Left hindlimb (tissue), 1 donor: Measurements from ENCODE around the gene PHF21A.
"Not testable (repeated sequence)": the region's sequence is repeated elsewhere in the genome, so short reads cannot be mapped to it uniquely, and the experiment has no call there.

Source experiments
- DNase-seq: peaks from one replicate; pipeline ENCODE4 v3.0.0-alpha.2; 2018

Gene PHF21A

DNA sequence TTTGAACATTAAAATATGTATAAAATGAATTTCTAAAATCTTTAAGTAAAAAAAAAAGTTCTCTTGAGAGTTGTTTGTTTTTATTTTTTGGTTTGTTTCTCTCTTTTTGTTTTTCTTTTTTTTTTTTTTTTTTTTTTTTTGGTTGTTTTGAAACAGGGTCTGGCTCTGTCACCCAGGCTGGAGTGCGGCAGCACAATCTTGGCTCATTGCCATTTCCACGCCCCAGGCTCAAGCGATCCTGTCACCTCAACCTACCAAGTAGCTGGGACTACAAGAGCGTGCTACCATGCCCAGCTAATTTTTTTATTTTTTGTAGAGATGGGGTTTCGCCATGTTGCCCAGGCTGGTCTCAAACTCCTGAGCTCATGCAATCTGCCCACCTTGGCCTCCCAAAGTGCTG is 139.4 kb downstream of the PHF21A start:
- DNase-seq = not testable (repeated sequence)

DNA sequence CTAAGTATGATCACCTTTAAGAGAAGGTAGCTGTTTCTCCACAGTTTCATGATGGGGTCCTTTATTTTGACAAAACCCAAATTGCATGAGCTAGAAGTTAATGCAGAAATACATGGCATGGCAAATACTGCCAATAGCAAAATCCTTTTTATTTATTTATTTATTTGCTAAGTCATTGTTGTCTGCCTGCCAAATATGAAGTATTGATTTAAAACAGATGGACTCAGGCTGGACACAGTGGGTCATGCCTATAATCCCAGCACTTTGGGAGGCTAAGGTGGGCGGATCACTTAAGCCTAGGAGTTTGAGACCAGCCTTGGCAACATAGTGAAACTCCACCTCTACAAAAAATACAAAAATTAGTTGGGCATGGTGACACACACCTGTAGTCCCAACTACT is 146.4 kb downstream of the PHF21A start:
- DNase-seq = no peak

DNA sequence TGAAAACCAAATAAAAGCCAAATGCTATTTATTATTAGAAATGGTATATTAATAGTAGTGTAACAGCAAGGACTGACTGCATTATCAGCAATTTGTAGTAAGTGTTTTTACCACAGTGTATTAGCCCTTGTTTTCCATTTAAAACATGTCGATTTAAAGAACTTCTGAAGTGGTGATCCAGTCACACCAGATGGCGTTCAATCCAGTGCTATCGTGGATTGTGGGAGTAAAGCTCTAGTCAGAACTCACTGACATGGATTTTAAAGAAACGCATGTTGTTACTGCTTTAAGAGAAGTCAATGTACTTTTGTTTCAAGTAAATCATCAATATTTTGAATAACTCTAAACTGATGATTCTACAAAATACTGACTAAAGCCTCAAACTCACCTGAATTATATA is 147.7 kb downstream of the PHF21A start:
- no peak for DNase-seq

DNA sequence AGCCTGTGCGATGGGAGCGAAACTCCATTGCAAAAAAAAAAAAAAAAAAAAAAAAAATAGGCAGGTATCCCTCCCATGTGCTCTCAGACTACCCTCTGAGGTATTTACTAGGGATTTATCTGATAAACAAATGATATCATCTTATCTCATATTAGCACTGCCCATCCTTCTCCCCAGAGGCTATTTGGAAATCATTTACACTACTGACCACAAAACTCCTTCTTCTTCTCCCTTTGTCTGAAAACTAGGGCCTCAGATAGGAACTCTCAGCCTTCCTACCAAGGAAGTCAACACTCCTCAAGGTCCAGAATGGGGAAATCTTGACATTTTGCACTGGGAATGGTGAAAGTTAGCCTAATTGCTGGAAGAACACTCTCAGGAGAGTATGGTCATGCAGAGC is 152.4 kb downstream of the PHF21A start:
- DNase-seq = no peak

DNA sequence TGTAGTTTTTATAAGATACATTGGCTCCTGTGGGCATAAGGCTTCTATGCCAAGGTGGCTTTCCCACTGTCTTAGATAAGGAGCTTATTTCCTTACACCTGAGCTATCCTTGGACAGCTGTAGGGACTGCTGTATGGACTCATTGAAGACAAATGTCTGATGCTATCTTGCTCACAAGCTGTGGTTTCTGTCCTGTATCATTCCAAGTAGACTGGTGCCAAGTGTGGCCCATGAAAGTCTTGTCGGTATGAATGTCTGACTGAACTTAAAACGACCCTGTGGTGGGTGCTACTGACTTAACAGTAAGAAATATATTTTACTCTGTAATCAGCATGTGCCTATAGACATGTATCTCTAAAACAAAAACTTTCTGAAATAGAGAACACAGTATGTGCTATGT is 153.7 kb downstream of the PHF21A start:
- DNase-seq = no peak

DNA sequence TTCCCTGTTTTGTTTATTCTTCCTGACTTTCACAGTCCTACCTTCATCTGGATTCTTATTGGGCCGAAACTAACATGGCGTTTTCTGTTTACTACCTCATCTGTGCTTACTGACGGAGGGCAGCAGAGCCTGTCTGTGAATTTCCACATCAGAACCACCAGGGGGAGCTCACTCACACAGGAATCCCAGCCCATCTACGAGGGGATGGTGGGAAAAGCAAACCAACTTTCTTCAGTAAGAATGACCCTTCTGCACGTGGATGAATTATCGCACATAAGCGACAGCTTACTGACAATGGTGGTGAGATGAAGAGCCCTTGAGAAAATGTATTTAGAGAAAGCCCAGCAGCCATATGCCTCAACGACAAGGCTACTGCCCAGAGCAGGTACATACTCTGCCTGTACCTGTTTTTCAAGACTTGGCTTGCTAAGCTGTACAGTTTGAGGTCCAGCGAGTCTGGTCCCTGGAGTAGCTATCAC is 156.3 kb downstream of the PHF21A start:
- DNase-seq = peak; percentile 78

DNA sequence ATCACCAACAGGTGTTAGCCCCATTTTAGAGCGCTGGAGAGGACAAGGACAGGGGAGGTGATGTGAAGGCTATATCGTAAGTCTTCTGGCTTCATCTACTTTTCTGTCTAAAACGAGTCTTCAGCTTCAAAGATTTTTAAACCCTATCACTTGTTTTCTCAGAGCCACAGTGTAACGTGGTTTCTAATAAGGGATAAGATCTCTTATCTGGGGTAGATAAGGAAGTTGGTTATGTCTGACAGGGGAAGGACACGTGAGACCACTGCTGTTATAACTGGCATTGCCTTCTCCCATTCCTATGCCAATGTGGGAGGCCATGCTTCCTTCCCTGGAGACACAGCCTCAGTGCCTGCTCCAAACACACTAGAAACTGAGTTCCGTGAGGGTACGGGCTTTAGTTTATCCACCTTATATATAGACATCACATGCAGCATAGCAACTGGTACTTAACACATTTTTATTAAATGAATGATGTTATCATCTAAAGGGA is 159.5 kb downstream of the PHF21A start:
- no peak for DNase-seq

DNA sequence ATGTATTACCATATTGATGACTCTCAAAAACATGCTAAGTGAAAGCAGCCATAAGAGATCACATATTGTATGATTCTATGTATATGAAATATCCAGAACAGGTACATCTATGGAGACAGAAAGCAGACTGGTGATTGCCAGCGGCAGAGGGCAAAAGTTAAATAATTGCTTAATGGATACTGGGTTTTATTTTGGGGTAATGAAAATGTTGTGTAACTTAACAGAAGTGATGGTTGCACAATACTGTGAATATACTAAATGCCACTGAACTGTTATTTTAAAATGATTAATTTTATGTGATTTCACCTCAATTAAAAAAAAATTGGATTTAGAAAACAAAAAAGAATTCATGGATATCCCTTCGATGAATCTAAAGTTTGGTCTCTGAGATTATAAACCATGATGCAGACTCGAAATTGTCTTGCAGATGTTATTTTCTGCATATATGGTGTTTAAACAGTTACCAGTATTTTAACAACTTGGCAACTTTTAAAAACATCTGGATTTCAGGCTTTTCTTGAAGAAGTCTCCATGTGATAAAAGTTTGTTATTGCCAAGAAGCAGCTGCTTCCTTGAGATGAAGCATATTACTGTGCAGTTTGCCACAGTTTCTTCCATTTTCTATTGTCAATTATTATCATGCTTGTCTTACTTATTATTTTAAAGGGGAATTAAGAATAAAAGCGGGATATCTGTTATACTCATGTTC is 160.7 kb downstream of the PHF21A start:
- no peak for DNase-seq

DNA sequence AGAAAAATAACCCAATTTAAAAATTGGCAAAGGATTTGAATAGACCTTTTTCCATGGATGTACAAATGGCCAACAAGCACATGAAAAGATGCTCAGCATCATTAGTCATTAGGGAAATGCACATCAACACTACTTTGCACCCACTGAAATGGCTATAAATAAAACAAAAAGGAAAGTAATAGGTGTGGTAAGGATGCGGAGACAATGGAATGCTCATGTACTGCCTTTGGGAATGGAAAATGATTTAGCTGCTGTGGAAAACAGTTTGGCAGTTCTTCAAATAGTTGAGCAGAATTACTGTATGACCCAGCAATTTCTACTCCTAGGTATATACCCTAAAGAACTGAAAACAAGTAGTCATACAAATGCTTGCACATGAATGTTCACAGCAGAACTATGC is 161.4 kb downstream of the PHF21A start:
- DNase-seq = no peak

DNA sequence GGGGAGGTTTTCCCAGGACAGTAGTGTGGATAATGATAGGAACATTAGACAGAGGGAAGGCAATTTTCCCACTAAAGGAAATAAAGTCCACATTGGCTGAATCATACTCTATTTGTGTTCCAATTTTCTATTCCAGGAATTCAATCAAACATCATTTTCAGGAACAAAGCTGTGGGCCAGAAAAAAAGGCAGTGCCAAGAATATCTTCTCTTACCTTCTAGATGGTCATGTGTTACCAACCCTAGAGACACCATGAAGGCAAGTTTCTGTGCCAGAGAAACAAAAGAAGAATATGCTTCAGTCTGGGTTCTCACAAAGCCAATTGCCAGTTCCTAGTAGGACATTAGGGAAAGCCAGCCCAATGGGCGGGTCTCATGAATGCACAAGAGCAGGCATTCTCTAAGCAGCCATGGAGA is 171.3 kb downstream of the PHF21A start:
- no peak for DNase-seq

DNA sequence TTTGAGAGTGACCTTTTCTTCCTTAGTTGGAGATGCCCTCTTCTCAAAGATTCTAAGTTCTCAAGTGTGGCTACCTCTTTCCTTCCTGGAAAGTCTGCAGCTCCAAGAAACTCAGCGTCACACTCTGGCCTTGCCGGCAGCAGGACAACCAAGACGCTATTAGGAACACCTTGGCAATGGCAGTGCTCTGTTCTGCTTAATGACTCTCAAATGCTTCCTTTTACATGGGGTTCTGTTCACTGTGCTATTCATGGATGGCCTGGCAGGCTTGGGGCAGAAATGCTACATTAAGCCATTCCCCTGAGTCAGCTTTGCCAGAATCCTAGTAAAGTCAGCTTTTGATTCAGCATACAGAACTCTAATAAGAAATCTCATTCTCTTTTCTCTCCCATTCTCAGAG is 172.9 kb downstream of the PHF21A start:
- no peak for DNase-seq

DNA sequence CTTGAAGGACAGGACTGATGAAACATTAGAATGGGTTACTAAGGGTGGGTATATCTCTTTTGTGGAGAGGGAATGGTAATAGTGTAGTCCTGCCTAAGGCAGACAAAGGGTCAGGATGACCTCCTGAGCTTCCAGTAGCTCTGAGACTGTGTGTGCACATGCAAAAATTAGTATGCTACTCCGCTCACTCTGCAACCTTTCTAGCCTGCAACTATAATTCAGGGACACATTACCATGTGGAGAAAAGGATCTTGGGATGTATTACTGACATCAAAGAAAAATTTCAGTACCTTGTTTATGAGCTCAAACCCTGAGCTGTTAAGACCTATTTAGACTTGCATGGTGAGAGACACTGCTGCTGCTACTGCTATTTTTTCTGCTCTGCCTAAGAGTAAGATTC is 173.4 kb downstream of the PHF21A start:
- DNase-seq = no peak

DNA sequence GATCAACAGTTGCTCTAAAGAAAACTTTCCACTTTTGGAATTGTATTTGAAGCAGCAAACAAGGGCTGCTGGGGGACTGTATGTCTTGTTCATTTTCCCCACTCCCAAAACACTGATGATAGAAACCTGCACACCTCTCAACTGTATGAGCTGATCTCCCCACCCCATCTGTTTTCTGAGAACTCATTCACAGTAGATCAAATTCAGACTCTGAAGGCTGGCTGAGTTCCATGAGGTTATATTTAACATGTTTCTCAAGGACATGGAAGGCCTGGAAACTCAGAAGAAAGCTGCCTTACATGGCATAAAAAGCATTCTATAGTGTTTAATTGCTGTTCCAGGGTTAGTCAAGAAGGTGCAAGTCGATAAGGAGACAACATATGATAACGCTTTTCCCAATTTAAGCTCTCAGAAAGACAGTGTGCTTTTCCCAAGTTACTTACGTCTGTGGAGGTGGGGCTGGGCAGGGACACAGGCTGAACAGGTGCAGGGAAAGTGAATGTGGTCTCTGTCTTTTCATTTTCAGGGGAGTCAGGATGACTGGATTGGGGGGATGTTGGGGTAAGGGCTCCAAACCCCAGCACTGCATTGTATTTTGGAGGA is 175.8 kb downstream of the PHF21A start:
- DNase-seq = no peak

DNA sequence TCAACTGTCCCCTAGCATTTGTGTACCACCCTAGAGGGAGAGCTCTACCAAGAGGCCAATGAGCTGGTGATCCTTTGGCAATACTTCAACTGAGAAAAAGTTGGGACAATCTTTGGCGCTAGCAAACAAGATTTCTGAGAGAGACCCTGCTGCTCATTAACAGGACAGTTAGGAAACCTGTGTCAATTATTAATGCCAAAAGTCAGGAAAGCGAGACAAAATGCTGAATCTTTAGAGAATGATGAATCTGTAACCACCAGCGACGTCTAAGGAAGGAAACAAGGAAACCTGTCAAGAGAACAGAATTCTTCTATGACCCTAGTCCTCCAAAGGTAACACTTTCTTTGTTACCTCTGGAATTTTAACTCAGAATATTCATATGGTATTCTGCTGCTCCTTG is 178.9 kb downstream of the PHF21A start:
- no peak for DNase-seq

DNA sequence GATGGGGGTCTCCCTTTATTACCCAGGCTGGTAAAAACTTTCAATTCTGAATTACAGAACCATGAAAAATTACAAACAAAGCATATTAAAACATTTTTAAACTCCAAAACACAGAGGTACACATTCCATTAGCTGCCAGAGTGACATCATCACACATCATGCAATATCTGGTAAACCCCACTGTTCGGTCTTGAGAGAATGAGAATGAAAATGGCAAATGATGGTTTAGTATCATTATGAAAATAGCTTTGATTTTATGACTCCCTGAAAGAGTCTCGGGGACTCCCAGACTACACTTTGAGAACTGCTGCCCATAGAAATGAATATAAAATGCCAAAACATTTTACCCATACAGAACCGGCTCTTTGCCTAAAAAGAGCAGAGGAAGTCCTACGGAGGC is 180.0 kb downstream of the PHF21A start:
- no peak for DNase-seq

DNA sequence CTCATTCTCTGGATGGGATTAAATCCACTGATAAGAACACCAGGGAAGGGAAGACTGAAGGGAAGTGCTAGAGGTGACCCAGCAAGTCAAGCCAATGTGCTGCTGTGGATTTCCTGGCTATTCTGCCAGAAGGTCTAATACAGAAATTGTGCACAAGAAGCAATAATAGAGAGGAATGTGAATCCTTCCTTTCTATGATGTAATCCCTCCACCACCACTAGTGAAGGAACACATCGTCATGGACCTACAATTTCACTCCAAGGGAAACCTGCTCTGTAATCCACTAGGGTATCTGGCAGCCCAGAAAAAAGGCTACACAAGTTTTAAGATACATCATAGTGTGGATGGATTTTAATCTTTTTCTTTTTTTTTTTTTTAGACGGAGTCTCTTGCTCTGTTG is 181.4 kb downstream of the PHF21A start:
- DNase-seq = no peak

DNA sequence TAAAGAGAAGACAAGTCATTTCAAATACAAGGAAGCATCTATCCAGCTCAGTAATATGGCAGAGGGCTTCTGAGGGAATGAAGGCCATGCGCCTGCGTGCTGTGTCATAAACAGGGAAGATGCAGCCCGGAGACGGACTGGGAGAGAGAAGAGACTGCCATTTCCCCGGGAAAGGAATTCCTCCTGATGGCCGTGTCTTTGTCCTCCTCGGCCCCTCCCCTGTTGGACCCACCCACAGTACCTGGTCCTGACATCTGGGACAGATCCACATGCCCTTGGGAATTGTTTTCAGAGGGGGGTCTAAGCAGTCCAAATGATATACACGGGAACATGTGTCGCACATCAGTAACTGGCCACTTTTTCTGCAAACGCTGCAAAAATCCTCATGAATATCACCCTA is 183.3 kb downstream of the PHF21A start:
- DNase-seq = no peak

DNA sequence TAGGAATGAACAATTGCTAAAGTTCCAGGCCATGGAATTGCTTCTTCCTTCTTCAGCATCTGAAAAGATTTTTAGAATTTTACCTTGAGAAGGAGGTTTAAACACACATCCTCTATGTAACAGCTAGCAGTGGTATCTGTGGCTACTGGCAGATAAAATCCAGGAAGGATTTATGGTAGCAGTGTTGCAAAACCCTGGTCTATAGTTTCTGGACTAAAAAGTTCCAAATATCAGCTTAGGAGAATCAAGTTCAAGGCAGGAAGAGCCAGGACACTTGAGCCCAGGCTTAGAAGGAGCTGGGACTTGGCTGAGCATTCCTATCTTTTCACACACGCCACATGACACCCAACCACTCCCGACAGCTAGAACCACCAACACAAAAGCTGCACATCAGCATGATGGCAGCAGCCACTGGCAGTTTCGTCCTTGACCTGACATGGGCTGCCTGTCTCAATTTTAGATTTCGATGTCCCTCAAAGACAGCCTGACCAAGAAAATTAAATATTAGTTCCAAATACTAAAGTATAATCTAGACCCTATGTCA is 184.7 kb downstream of the PHF21A start:
- DNase-seq = no peak

DNA sequence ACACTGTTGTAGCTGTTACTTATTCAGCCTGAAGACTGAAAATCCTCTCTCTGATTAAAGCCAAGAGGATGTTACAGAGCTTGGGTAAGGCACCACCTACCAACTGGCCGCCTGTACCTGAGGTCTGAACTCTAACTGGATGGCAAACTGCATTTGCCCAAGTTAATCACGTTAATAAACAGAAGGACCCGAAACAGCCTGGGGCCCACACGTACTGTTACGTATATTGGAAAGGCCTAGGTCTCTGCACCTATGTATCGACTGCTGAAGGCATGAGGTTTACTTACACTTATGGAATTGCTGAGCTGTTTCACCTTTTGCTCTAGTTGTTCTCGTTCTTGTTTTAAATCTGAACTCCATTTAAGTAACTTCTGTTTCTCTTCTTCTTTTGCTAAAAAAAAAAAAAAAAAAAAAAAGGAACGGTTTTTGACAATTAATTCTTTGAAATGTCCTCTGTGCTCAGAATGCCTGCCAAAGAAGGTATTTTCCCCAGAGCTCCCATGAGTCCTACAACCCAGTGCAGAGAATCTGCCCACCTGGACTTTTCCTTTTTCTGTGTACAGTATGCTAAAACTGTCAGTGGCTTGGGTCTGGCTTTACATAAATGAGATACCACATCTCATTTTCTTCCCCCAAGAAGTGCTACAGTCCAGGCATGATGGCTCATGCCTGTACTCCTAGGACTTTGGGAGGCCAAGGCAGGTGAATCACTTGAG is 185.7 kb downstream of the PHF21A start:
- no peak for DNase-seq

DNA sequence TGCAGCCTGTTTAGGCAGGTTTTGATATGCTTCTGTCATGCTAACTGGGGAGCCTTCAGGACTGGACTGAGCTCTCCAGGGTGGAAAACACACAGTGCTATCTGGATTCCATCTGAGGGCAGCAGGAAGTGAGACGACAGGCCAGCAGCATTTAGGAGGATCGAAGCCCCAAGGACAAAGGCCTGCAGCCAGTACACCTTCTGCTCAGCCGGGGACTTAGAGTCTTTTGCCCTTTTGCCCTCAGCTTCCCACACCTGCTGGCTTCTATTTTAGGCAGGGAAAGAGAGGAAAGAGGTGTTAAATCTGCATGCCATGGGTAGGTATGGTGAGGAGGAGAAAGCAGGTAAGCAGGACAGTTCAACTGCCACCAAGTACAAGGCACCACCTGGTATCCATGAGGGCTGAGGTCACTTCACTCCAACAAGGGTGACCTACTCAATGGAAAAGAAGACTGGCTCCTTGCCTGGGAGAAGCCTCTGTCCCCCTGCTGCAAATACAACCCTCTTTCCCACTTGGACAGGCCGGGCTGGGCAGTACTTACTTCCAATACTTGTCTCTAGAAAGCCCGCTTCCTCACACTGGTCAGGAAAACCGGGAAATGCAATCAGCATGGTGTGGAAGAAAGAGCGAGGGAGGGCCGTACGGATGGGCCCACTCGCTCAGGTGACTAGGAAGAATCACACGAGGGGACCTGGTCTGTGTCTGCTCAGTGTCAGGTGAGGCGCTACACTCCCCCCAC is 186.5 kb downstream of the PHF21A start:
- DNase-seq = no peak

DNA sequence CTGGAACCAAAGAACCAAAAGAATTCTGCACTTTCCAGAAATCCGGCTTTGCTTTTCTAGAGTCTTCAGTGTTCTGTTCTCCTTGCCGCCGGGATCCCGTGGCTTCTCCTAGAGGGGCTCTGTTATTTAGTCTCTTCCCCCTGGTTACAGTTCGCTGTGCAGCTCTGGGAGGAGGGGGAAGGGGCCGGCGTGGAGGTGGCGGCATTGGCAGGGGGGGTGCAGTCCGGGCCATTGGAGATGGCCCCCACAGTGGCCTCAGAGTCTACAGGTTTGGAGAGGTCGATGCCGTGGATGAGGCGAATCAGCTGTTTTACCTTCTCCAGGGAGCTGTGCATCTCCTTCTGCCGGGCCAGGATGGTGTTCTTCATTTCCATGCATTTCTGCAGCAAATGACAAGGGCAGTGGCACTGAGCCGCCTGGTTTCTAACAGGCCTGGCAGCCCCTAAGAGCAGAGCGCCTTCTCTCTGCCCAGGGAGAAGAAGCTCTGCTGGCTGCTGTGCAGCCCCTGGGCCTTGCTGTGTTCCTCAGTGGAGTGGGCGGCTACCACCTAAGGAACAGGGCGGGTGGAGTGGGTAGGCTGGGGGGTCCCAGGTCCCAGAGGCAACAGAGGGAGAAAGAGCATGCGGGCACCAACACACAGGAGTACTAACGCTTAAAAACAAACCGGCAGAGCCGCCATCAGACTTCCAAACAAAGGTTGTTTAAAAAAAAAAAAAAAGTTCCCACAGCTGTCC is 187.2 kb downstream of the PHF21A start:
- DNase-seq = no peak

DNA sequence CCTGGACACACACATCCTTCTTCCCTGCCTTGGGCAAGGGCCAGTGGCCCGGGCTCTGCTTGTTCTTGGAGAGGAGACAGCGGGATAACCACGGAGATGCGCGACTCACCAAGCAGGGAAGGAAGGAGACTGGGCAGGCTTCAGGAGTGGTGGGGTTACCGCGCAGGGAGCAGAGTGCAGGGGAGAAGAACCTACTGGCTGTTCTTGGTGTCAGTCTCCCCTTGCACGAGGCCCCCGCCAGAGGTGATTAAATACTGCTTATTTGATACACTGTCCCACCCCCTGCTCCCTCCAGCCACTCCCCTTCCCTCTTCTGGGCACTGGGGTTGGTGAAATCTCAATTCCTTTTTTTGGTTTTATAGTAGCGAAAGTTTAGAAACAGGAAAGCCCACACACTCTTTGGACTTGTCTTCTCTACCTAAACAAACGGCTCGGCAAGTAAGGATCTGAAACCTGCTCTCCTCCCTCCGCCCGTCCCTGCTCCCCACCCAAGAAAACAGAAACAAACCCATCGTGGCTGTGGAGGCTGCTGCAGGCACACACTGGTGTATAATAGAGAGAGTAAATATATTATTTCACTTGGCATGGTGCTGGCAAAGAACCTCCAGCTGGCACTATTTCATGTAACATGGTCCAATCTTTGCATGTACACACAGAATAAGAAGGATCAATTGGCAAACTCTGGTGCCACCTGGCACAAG is 188.0 kb downstream of the PHF21A start:
- peak; percentile 20 for DNase-seq
